Left colon (tissue), 2 donors: ENCODE data around the gene SERPINB1. TPM values are rescaled to one million over a fixed set of nuclear protein-coding genes. Genes with fewer than 3 reads are reported as not detected.
"Not testable (repeated sequence)": the region's sequence is repeated elsewhere in the genome, so short reads cannot be mapped to it uniquely, and the experiment has no call there.

Experiments
- ATAC-seq: fragments of 200-7000 bp; cut with Tn5 transposase; one replicate; pipeline ENCODE4 v1.9.1; 2020; ENCODE audit warnings: mild to moderate bottlenecking, moderate library complexity
- DNase-seq, 2 donors: peaks; one replicate each; pipeline ENCODE4 v3.0.0-alpha.2; 2020
- intact Hi-C, 2 donors: fragments of 100-400 bp; cut with DNase I in 1 of 2; cut with micrococcal nuclease in 1 of 2; formaldehyde crosslinking; loops; one replicate each; pipeline versions ENCODE4 v1.11.2 to v1.14.0; 2022; cut with DNase I, micrococcal nuclease
- total RNA-seq, 2 donors: library from RNA; stranded (reverse); fragmentation: NEBNext Ultra II Directional; extraction: Animal tissue kit (Norgen Biotek cat#: 25700); gene quantifications; one replicate each; pipeline ENCODE4 v1.2.1, GENCODE V29; 2021
- donor health status: DM: no; HTN: no; CAD: no.
- donor health status: DM: yes; HTN: yes; CAD: no.

Gene SERPINB1
- total RNA-seq, 2 donors from 2014 or later = 168 to 208 TPM

DNA sequence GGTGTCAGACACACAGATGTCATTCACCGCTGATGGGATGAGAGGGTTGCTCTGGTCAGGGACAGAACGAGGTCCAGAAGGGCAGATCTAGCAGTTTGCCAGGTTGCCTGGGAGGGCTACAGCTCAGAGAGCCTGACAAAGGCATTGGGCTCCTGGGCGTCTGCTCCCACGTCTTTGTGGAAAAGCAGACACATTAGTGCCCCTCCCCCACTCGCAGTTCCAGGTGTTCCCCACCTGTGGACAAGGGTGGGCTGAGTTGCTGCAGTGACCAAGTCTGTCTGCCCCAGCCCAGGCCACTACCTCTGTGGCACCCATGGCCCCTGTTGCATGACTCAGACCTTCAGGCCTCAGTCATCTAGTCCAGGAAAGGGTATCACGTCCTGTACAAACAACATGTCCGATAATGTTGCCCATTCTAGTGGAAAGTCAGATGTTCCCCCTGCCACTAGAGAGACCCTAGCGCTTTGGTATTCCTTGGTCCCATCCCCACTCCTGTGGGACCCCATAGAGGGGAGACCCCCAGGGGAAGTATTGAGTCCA, 39.1 kb downstream of the SERPINB1 start:
- intact Hi-C loops = no loop called here
- no peak for DNase-seq
- ATAC-seq = no peak

DNA sequence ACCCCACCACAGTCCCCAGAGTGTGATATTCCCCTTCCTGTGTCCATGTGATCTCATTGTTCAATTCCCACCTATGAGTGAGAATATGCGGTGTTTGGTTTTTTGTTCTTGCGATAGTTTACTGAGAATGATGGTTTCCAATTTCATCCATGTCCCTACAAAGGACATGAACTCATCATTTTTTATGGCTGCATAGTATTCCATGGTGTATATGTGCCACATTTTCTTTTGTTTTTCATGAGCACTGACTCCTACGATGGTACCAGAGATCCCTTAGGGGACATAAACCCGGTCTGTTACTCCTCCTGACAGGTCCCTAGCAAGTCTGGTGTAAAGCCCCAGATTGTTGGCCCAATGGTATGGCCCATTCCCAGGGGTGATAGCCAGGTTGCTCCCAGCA, 40.0 kb downstream of the SERPINB1 start:
- DNase-seq, ATAC-seq, intact Hi-C loops: not testable (repeated sequence)

DNA sequence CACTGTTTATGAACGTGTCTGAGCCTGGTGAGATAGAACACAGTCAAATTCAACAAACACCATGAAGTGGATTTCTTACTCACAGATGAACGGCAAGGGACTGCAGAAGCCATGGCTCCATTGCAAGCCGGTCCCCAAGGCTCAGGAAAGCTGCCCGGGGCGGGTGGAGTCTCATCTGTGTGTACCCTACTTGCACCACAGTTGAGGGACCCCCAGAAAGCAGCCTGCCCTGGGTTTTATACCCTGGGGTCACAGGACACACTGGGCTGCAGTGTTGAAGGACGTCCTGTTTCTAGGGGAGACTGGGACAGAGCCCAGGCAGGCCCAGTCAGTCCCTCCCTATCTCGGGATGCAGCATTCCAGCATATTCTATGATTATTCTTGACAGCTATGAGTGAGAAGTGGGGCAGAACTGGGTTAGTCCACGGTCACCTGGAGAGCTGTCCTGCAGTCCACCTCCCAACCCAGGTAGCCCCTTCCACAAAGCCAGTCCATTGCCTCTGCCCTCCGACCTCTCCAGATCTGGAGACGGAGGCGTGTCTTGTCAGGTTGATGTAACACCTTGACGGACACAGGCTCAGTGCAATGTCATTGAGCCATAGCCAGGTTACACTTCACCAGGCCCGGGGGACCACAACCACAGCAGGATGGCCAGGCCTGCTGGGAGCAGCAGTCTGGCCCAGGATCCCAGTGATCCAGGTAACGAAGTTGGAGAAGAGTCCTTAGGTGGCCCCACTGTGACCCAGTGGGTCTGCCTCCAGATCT, 40.9 kb downstream of the SERPINB1 start:
- no peak for DNase-seq
- ATAC-seq = no peak
- intact Hi-C loops = no loop called here

DNA sequence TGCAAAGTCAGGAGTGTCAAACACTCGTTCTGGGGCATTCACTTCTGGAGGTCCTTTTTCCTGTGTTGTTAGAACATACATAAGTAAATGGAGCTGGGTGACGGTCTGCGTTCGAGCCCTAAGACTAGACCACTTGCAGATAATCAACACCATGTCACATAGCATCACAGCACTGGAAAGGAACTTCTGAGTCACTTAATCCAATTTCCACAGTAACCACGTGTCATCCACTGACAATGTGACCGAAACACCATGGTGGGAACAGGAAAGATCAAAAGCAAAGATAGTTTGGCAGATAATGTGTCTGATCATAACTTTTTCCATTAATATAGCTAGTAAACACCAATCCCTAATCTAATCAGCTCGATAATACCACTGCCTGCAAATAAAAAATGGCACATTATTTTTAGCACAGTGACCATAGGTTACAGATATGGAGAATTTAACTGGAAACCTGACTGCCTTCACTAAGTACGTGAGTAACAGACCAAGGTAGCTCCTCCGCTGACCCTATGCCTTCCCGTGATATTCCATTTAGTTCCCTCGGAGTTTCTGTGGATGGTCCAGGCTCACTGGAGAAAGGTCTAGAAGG, 41.6 kb downstream of the SERPINB1 start:
- no peak for DNase-seq
- intact Hi-C loops = loop anchor here in 1 of 2 donors (10.0 kb wide), 1 partner anchor 45 kb away; the partner anchor contains the start of gene SERPINB1
- ATAC-seq = no peak

DNA sequence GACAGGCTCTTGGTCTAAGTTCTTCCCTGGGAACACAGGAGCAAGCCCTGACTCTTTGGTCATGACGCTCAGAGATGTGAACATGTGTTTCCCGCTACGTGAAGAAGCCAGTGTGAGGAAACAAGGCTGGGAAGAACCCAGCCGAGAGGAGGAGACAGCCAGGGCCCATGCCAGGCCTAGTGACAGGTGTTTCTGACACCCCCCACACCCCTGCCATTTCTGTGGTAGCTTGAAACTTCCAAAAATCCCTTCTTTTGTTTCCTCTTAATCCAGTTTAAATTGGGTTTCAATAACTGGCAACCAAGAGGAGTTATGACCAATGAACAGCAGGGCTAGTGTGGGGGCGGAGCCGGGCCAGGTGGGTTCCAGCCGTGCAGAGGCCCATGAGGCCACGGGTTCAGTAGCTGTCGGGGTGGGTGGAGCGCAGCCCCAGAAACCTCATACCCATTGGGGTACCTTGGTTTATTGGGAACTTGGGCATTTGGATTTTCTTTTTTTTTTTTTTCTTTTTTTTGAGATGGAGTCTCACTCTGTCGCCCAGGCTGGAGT, 43.0 kb downstream of the SERPINB1 start:
- no peak for DNase-seq
- ATAC-seq = no peak
- intact Hi-C loops = loop anchor here in 1 of 2 donors (10.0 kb wide), 1 partner anchor 46 kb away; the partner anchor contains the start of gene SERPINB1

DNA sequence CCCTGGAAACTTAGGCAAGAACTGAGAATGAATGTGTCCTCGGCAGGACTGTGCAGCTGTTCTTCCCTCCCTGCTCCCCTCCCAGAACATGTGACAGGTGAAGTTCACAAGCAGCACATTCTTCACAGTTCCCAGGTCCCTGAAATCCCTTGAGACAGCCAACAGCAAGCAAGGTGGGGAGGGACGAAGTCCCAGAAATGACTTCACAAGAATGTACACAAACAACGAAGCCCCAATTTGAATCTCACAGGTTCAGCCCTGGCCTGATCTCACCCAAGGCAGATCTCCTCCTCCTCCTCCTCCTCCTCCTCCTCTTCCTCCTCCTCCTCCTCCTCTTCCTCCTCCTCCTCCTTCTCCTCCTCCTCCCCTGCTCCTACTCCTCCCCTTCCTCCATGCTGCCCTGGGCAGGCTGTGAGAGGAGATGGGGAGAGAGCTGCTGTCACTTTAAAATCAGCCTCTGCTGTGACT, 44.1 kb downstream of the SERPINB1 start:
- intact Hi-C loops = loop anchor here in 1 of 2 donors (10.0 kb wide), 1 partner anchor 47 kb away; the partner anchor contains the start of gene SERPINB1
- no peak for DNase-seq
- ATAC-seq = peak; percentile 65

DNA sequence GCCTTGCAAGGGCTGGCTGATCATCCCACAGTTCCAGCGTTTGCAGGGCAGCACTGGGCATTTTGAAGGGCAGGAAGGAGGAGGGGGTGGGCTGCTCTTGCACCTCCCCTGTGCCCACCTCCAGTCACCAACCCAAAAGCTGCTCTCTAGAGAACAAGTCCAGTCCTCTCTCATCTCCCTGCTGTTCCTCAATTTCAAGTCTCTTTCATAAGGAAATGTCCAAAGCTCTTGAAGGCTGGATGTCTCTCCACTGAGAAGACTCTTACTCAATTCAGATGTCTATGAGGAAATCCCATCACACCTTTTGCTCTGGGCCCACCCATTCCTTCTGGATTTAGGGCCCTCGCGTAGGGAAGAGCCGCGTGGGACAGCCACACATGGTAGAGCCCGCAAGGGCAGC, 44.8 kb downstream of the SERPINB1 start:
- ATAC-seq (no peak), DNase-seq (no peak)
- intact Hi-C loops = loop anchor here in 1 of 2 donors (10.0 kb wide), 1 partner anchor 48 kb away; the partner anchor contains the start of gene SERPINB1

DNA sequence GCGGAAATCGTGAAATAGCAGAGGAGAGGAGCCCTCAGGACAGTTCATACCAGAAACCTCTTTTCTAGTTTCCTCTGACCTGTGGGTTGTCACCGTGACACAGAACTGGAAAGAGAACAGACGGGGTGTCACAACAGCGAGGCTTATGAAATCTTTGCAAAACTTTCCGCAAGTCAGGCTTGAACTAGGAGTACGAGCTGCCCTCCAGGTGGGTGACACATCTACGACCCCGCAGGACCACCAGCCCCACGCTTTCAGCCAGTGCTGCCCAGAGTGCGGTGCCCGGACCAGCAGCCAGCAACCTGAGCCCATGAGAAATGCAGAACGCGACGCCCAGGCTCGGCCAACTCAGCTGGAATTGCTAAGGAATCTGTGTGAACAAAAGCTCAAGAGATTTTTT, 45.7 kb downstream of the SERPINB1 start:
- intact Hi-C loops = loop anchor here in 1 of 2 donors (10.0 kb wide), 1 partner anchor 49 kb away; the partner anchor contains the start of gene SERPINB1
- ATAC-seq (no peak), DNase-seq (no peak)

DNA sequence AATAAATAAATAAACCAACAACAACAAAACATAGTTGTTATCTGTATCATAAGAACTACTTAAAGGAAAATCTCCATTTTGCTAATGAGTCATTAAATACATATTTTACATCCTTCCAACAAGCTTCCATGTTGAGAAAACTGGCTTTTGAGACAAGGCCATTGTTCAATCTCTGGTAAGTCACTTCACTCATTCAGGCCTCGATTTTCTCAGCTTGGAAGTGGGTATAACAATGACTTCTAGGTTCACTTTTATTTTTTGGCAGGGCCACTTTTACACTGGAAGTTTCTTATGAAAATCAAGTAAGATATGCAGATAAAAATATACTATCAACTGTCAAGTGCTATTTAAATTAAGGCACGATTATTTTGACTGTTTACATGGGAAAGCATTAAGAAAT, 46.5 kb downstream of the SERPINB1 start:
- DNase-seq (no peak), ATAC-seq (no peak)
- intact Hi-C loops = loop anchor here in 1 of 2 donors (10.0 kb wide), 1 partner anchor 50 kb away; the partner anchor contains the start of gene SERPINB1

DNA sequence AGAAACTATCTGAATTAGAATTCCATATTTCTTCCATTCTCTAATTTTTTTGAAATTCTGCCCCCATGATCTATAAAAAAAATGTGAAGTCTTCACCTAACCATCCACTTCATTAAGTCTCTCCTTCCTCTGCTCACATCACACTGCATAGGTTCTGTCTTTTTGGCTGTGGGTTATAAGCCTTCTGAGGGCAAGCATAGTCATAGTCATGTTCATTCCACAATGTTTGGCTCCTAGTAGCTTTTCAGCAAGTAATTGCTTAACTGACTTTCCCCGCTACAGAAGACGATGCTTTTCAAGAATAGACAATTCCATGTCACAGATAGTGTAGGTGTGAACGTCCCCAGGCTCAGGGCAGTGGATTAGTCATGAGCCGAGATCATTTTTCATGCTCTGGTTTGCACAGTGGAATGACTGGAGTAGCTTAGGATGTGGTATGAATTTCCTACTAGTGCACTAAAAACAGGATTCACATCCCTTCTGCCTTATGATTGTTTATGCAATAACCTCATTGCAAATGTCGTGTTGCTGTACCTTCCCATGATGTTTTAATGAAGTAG, 47.4 kb downstream of the SERPINB1 start:
- no peak for DNase-seq
- intact Hi-C loops = loop anchor here in 1 of 2 donors (5.0 to 10.0 kb wide), 2 partner anchors 51 to 138 kb away; partner anchors contain the start of gene SERPINB1
- no peak for ATAC-seq

DNA sequence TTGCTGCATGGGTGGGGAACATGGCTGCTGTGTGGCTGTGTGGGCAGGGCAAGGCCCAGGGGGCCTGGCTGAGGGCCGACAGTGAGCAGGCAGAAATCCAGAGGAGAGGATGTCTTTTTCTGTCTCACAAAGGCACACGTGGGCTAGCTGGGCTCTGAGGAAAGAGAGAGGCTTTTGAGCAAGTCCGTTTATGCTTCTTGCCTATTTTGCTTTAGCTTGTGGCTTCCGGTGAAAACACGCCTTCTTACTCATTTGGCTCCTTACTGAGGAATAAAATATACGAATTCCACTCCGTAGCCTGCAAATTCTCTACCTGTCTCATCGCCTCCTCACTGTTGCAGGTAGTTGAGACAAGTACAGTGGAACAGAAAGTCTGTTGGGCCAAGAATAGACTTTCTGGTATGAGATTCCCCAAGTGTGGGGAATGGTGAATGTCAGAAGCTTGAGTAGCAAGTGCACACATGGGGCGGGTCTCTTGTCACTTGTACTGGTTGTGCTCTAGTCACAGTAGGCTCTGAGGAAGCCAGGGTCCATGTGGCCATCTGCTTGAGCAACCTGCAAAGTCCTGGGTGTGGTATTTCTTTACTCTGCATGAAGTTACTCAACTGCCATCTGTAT, 48.0 kb downstream of the SERPINB1 start:
- ATAC-seq (peak; percentile 74), DNase-seq (peak in 1 of 2 donors; percentile 65)
- intact Hi-C loops = loop anchor here in 1 of 2 donors (5.0 to 10.0 kb wide), 2 partner anchors 51 to 139 kb away; partner anchors contain the start of gene SERPINB1

DNA sequence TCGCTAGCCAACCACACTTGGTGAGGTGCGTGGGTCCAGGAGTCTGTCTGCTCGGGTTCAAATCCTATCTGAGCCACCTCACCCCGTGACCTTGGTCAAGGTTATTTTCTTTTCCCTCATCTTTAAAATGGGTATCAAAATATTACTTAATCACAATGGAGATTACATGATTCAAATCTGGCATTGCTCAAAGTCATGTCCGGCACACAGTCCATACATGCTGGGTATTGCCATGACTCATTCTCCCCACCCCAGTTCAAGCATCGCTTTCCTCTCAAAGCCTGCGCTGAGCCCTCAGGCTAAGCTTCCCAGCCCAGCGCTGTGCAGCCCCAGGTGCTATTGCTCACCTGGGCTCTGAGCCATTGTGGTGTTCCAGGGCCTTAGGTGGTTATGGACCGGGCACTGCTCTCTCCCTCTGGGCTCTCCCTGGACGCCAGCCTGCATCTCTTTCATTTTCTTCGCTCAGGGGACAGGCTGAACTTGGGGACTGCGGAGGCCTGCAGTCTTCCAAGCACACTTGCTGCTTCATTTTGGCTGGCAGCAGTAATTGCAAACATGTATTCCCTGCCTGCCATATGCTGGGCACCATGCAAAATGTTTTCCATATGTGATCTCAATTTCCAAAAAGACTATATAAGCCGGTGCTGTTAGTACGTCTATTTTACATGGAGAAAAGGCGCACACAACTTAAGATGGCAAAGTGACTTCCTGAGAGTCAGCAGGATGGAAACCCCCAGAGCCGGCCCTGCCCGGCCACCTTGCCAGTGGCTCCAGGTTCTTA, 49.1 kb downstream of the SERPINB1 start:
- no peak for DNase-seq
- ATAC-seq = no peak
- intact Hi-C loops = loop anchor here in 1 of 2 donors (5.0 to 10.0 kb wide), 2 partner anchors 52 to 140 kb away; partner anchors contain the start of gene SERPINB1

DNA sequence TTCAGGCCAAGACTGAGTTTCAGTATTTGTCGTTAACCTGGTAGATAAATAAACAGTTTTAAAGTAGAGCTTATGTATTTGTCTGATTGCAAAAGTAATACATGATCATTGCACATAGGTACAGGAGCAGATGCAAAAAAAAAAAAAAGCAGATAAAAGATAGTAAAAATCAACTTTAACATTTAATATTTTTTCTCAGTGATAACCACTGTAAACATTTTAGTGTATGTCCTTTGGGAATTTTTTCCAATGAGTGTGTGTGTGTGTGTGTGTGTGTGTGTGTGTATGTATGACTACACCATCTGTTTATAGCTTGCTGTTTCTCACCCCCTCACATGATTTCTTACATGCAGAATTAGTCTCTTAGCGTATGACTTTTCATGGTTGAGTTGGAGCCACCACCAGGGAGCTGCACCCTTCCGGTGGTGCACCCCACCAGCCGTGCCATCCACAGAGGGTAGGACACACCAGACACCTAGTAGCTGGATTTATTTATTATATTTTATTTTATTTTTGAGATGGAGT, 50.2 kb downstream of the SERPINB1 start:
- DNase-seq (no peak), ATAC-seq (no peak)
- intact Hi-C loops = loop anchor here in 1 of 2 donors (5.0 to 10.0 kb wide), 2 partner anchors 53 to 141 kb away; partner anchors contain the start of gene SERPINB1

DNA sequence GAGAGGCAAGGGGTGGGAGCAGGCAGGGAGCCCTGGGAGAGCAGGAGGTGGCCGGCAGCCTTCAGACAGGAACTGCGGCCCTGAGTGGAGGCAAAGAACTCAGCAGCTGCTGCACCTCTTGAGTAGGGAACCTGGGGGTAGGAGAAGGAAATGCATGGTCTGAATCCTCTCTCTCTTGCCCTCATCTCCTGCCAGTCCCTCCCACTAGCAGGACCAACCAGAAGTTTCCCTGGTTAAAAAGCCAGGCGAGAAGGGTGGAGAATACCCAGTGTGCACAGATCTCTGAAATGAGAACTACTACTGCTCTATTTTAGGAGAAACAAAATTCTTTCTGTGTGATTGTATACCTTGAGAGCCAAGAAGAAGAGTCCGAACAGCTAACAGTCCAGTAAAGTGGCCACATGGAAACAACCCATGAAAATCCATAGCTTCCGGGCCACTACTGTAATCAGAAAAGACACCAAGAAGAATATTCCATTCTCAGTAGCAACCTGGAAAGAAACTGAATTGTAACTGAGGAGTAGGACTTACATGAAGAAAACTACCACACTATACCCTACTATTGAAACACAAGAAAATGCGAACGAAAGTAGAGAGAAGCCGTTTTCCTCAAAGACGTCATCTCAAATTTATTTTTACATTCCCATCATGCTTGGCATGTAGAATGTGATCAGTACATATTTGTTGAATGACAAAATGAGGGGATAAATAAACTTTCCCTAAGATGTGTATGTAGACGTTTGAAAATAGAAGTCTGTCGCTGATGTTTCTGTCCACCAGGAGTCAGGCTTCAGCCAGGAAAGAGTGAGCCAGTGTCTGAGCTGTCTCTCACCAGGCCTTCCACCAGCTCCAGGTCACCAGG, 50.8 kb downstream of the SERPINB1 start:
- ATAC-seq = peak; percentile 89
- intact Hi-C loops = loop anchor here in 1 of 2 donors (5.0 to 10.0 kb wide), 2 partner anchors 54 to 141 kb away; partner anchors contain the start of gene SERPINB1
- peak; percentile 70 to 72 for DNase-seq

DNA sequence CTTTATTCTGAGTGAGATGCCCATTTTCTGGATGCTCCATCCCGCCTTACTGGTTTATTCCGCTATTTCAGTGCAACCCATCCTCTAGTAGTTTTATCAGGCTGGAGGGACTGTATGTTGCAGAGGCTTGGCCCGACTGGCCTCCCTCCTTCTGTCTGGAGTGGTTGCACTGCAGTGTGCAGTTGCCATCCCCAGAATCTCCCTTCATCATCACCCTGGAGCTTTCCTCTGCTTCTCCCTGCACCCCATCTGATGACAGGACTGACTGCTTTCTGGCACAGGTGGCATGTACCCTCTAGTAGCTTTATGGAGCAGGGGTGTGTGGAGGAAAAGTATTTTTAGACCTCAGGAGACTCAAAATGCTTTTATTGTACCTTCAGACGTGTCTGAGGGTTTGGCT, 55.4 kb downstream of the SERPINB1 start:
- intact Hi-C loops = no loop called here
- DNase-seq = no peak
- ATAC-seq = no peak

DNA sequence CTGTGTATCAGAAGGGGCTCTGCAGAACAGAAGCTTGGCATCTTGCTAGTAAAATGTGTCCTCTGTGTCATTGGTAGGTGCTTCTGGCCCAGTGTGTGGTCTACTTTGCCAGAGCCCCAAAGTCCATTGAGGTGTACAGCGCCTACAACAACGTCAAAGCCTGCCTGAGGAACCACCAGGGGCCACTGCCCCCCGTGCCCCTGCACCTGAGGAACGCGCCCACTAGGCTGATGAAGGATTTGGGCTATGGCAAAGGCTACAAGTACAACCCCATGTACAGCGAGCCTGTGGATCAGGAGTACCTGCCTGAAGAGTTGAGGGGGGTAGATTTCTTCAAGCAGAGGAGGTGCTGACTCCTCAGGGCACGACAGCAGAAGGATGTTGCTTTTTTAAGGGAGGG, 56.7 kb downstream of the SERPINB1 start:
- intact Hi-C loops = no loop called here
- no peak for ATAC-seq
- DNase-seq = no peak
